Measurements from ENCODE around the gene TP53AIP1.

DNA sequence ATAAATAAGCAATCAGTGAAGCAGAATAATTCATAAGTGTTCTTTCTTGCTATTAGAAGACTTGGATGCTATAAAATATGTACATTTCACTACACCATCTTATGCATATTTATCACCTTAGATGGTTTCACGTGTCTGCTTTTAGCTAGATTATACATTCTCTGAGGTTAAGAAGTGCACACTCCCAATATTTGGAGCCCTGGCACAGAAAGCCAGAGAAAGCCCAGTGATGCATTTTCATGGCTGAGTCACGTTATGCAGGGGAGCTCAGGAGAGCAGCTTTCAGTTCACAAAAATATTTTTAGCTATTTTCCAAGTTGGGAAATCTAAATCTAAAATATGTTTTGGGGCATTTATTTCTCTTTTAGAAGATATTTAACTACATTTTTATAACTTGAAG is 5.1 kb upstream of the TP53AIP1 start:
- TF ChIP-seq, protein P1, sequence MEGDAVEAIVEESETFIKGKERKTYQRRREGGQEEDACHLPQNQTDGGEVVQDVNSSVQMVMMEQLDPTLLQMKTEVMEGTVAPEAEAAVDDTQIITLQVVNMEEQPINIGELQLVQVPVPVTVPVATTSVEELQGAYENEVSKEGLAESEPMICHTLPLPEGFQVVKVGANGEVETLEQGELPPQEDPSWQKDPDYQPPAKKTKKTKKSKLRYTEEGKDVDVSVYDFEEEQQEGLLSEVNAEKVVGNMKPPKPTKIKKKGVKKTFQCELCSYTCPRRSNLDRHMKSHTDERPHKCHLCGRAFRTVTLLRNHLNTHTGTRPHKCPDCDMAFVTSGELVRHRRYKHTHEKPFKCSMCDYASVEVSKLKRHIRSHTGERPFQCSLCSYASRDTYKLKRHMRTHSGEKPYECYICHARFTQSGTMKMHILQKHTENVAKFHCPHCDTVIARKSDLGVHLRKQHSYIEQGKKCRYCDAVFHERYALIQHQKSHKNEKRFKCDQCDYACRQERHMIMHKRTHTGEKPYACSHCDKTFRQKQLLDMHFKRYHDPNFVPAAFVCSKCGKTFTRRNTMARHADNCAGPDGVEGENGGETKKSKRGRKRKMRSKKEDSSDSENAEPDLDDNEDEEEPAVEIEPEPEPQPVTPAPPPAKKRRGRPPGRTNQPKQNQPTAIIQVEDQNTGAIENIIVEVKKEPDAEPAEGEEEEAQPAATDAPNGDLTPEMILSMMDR (IDR thresholded peaks at IDR 0.05) = no peak
- no peak for TF ChIP-seq POLR2A (IDR thresholded peaks at IDR 0.05)

Measured in ovary (tissue), 3 donors.